ENCODE measurements around the gene CX3CL1. TPM values are rescaled to one million over a fixed set of nuclear protein-coding genes. Genes with fewer than 3 reads are reported as not detected.

Gene CX3CL1
- total and polyA plus RNA-seq, 2 of the 4 experiments (the other 2 are of a cell fraction), result 0.18 to 0.77 TPM

DNA sequence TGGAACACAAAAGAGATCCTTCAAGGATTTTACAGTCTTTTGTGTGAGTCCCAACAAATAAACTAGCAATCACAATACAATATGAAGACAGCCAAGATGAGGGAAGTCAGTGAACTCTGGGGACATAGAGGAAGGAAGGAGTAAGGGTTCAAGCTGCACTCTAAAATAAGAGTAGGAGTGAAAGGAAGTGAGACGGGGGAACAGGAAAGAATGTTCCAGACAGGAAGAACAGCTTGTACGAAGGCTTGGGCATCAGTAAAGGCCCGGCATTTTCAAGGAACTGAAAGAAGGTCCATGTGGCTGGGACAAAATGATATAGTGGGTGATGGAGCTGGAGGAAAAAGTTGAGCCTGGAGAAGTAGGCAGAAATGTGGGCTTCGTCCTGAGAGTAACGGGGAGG lies 36.8 kb downstream of the CX3CL1 start:
- H2BK5ac ChIP-seq (ENCODE audit: low read depth, low read length, poor library complexity, severe bottlenecking), result no peak overlapping the region
- H4K5ac ChIP-seq (ENCODE audit: low read depth, low read length), result no peak overlapping the region
- H4K91ac ChIP-seq (ENCODE audit: insufficient read depth, low read depth, low read length), result no peak overlapping the region
- H4K20me1 ChIP-seq (ENCODE audit: insufficient read depth, low read length), result no peaks in the 10 kb centered on the region
- no peak overlapping the region for H3K18ac ChIP-seq (ENCODE audit: low read depth, low read length)
- no peak overlapping the region for H3K4me2 ChIP-seq (ENCODE audit: low read depth, low read length)
- no peak overlapping the region for H4K8ac ChIP-seq (ENCODE audit: low read depth in 2 of 2, low read length in 2 of 2)
- in situ Hi-C loops (cut with MboI; ENCODE audit: low sequenced_read_pairs) (no loop called here), intact Hi-C loops (cut with micrococcal nuclease) (no loop called here), dilution Hi-C loops (cut with HindIII; ENCODE audit: low sequenced_read_pairs, unreplicated experiment) (no loop called here)
- H2AK9ac ChIP-seq (replicated peaks; ENCODE audit: low read depth, low read length, poor library complexity), result no peak overlapping the region
- no peak overlapping the region for H3K14ac ChIP-seq (replicated peaks; ENCODE audit: low read depth, low read length)
- ChIA-PET POLR2A (ENCODE audit: unreplicated experiment) (no interaction called here), CTCF (interaction anchor here (1.0 kb wide), 1 partner anchor 8 kb away, joined by 3 read pairs; no protein-coding TSS in a partner anchor)
- no peaks in the 10 kb centered on the region for H3K9me1 ChIP-seq (ENCODE audit: insufficient read depth, low read length)
- H3K79me1 ChIP-seq (ENCODE audit: low read depth in 1 of 2, low read length in 2 of 2), result no peaks in the 10 kb centered on the region
- H2BK15ac ChIP-seq (ENCODE audit: low read depth, low read length), result no peak overlapping the region
- TF ChIP-seq, protein P1, sequence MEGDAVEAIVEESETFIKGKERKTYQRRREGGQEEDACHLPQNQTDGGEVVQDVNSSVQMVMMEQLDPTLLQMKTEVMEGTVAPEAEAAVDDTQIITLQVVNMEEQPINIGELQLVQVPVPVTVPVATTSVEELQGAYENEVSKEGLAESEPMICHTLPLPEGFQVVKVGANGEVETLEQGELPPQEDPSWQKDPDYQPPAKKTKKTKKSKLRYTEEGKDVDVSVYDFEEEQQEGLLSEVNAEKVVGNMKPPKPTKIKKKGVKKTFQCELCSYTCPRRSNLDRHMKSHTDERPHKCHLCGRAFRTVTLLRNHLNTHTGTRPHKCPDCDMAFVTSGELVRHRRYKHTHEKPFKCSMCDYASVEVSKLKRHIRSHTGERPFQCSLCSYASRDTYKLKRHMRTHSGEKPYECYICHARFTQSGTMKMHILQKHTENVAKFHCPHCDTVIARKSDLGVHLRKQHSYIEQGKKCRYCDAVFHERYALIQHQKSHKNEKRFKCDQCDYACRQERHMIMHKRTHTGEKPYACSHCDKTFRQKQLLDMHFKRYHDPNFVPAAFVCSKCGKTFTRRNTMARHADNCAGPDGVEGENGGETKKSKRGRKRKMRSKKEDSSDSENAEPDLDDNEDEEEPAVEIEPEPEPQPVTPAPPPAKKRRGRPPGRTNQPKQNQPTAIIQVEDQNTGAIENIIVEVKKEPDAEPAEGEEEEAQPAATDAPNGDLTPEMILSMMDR (conservative IDR thresholded peaks at IDR 0.05; ENCODE audit: low read depth, low read length), result no peak
- no peak for TF ChIP-seq FOS (IDR thresholded peaks at IDR 0.05; ENCODE audit: low read depth, low read length)
- no peak for TF ChIP-seq MAFK (IDR thresholded peaks at IDR 0.05; ENCODE audit: low read depth, low read length)
- TF ChIP-seq, protein P2, sequence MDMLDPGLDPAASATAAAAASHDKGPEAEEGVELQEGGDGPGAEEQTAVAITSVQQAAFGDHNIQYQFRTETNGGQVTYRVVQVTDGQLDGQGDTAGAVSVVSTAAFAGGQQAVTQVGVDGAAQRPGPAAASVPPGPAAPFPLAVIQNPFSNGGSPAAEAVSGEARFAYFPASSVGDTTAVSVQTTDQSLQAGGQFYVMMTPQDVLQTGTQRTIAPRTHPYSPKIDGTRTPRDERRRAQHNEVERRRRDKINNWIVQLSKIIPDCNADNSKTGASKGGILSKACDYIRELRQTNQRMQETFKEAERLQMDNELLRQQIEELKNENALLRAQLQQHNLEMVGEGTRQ (IDR thresholded peaks at IDR 0.05; ENCODE audit: low read depth, low read length), result no peak
- TF ChIP-seq RFX5 (IDR thresholded peaks at IDR 0.05; ENCODE audit: low read depth, low read length), result no peak
- TF ChIP-seq MXI1 (IDR thresholded peaks at IDR 0.05; ENCODE audit: borderline replicate concordance, low read depth, low read length), result no peak
- H3K9ac ChIP-seq (ENCODE audit: low read depth, low read length), result no peak overlapping the region
- H3K23ac ChIP-seq (ENCODE audit: low read depth, low read length), result no peak overlapping the region
- H3K56ac ChIP-seq (ENCODE audit: extremely low read depth, insufficient read depth, low read length), result no peak overlapping the region
- no peak overlapping the region for H3K4me3 ChIP-seq (ENCODE audit: insufficient read depth, low read depth, low read length)
- H3K9me3 ChIP-seq (ENCODE audit: control insufficient read depth, insufficient read depth, low read length), result no peaks in the 10 kb centered on the region
- H3K4me1 ChIP-seq (ENCODE audit: control insufficient read depth, insufficient read depth, low read length), result no peaks in the 10 kb centered on the region
- 83% methylated on average over 5 of the region's 5 CpGs; no CpG with 5 or more reads in 1 of the 2 experiments for WGBS, 2 experiments (ENCODE audit: extremely low coverage in 2 of 2, insufficient read length in 1 of 2)
- H3K27ac ChIP-seq (ENCODE audit: insufficient read depth, low read length), result no peak overlapping the region
- peaks cover 66% of the 10 kb centered on the region for H3K27me3 ChIP-seq (ENCODE audit: control insufficient read depth, insufficient read depth, low read length)
- BruUV-seq (replicated peaks), result no TSS peak
- no peak for ATAC-seq (ENCODE audit: low read depth)
- no peak overlapping the region for H2AK5ac ChIP-seq (ENCODE audit: low read depth, low read length)
- no peak overlapping the region for H2AFZ ChIP-seq (replicated peaks; ENCODE audit: low read length, poor library complexity)
- no peak overlapping the region for H2BK20ac ChIP-seq (ENCODE audit: low read depth, low read length)
- H2BK120ac ChIP-seq (ENCODE audit: low read depth, low read length), result no peak overlapping the region
- no peak for DNase-seq
- no peaks in the 10 kb centered on the region for H3K36me3 ChIP-seq (ENCODE audit: control insufficient read depth, insufficient read depth, low read length)
- no peak overlapping the region for H3K4ac ChIP-seq (ENCODE audit: low read depth, low read length)
